Lower leg skin (tissue), 4 donors: ENCODE measurements around the gene ZNF593OS. TPM values are rescaled to one million over a fixed set of nuclear protein-coding genes. Genes with fewer than 3 reads are reported as not detected.

Experiments used
- DNase-seq, 2 donors: peaks; one replicate each; pipeline ENCODE4 v3.0.0-alpha.2; 2019; ENCODE audit warnings: low spot score in 2 of 2
- H3K4me3 ChIP-seq: fragments of 200-600 bp; sonication (generic); 2 replicates; pipeline ENCODE4 v1.5.1; 2017; ENCODE audit warnings: mild to moderate bottlenecking, low read depth; ENCODE audit not compliant: poor library complexity, severe bottlenecking
- CTCF ChIP-seq, 3 donors: fragments of 450-650 bp; IDR thresholded peaks; one replicate each; pipeline ENCODE4 v1.5.1; 2016; ENCODE audit warnings: antibody characterized with exemption in 3 of 3, mild to moderate bottlenecking in 3 of 3, moderate library complexity in 2 of 3
- POLR2A ChIP-seq, 2 donors: fragments of 450-650 bp; IDR thresholded peaks; one replicate each; pipeline ENCODE4 v1.6.1; 2016 to 2017; ENCODE audit warnings: antibody characterized with exemption in 2 of 2, mild to moderate bottlenecking in 1 of 2, moderate library complexity in 1 of 2
- WGBS, 2 donors: methylation state at CpG; one replicate each; pipeline ENCODE4 v1.1.5; 2018; 5-methylcytosine and 5-hydroxymethylcytosine counted together
- intact Hi-C: fragments of 100-400 bp; cut with DNase I; formaldehyde crosslinking; loops from one replicate; pipeline ENCODE4 v1.15.0; 2023; ENCODE audit warnings: low total_unique reads
- total RNA-seq, 4 donors: library from RNA; depleted of rRNA; stranded (reverse); fragments of >200 nt; gene quantifications; one replicate each; pipeline ENCODE4 v1.1.0, GENCODE V29; 2016

ZNF593OS gene
- total RNA-seq, 4 donors from 2014 or later = not detected

GRCh38 chr1:26189751-26190275 is 18.2 kb upstream of the ZNF593OS start:
- no peak for DNase-seq
- no peak overlapping the region for H3K4me3 ChIP-seq
- intact Hi-C loops = no loop called here
- no peak for TF ChIP-seq POLR2A (IDR thresholded peaks at IDR 0.05)
- TF ChIP-seq CTCF (IDR thresholded peaks at IDR 0.05) = no peak
- 81 to 86% methylated on average over 7 of the region's 7 CpGs for WGBS, 2 donors

- intact Hi-C loops = no loop called here
- TF ChIP-seq CTCF (IDR thresholded peaks at IDR 0.05) = no peak
- no peak for TF ChIP-seq POLR2A (IDR thresholded peaks at IDR 0.05)
- 81 to 84% methylated on average over 6 of the region's 6 CpGs for WGBS, 2 donors
- no peak for DNase-seq
- H3K4me3 ChIP-seq = no peak overlapping the region
Observed at GRCh38 chr1:26189331-26189730, 17.7 kb upstream of the ZNF593OS start.

GRCh38 chr1:26188477-26188876 is 16.8 kb upstream of the ZNF593OS start:
- intact Hi-C loops = no loop called here
- DNase-seq = no peak
- no peak for TF ChIP-seq POLR2A (IDR thresholded peaks at IDR 0.05)
- no peak for TF ChIP-seq CTCF (IDR thresholded peaks at IDR 0.05)
- 85 to 93% methylated on average over 8 of the region's 8 CpGs for WGBS, 2 donors
- no peak overlapping the region for H3K4me3 ChIP-seq

- intact Hi-C loops = no loop called here
- H3K4me3 ChIP-seq = no peak overlapping the region
- 95 to 100% methylated on average over 6 of the region's 6 CpGs for WGBS, 2 donors
- DNase-seq = no peak
- no peak for TF ChIP-seq POLR2A (IDR thresholded peaks at IDR 0.05)
Observed at GRCh38 chr1:26187882-26188281, 16.2 kb upstream of the ZNF593OS start.

GRCh38 chr1:26184883-26185282 is 13.3 kb upstream of the ZNF593OS start:
- WGBS, 2 donors = 93 to 94% methylated on average over 21 of the region's 21 CpGs

GRCh38 chr1:26184086-26184485 is 12.5 kb upstream of the ZNF593OS start:
- no peak for DNase-seq
- 92 to 97% methylated on average over 7 of the region's 7 CpGs for WGBS, 2 donors
- no peak overlapping the region for H3K4me3 ChIP-seq
- no peak for TF ChIP-seq CTCF (IDR thresholded peaks at IDR 0.05)
- no peak for TF ChIP-seq POLR2A (IDR thresholded peaks at IDR 0.05)
- intact Hi-C loops = no loop called here

More at GRCh38 chr1:26184883-26185282, 13.3 kb upstream of the ZNF593OS start:
- H3K4me3 ChIP-seq = no peak overlapping the region
- intact Hi-C loops = no loop called here
- TF ChIP-seq CTCF (IDR thresholded peaks at IDR 0.05) = no peak
- TF ChIP-seq POLR2A (IDR thresholded peaks at IDR 0.05) = no peak
- DNase-seq = no peak
